GM19463 (cell line): Measurements from ENCODE around the gene GARRE1.
"Not testable (repeated sequence)": the region's sequence is repeated elsewhere in the genome, so short reads cannot be mapped to it uniquely, and the experiment has no call there.

Source experiments
- ATAC-seq: cut with Tn5 transposase; IDR thresholded peaks from one replicate; pipeline ENCODE4 v1.9.1; 2021; ENCODE audit warnings: mild to moderate bottlenecking, moderate library complexity; ENCODE audit not compliant: unreplicated experiment

GARRE1 gene

GRCh38 chr19:34229721-34230120, 24.6 kb upstream of the GARRE1 start:
- ATAC-seq, result no peak

GRCh38 chr19:34230820-34231219, 23.5 kb upstream of the GARRE1 start:
- no peak for ATAC-seq

GRCh38 chr19:34231439-34231838, 22.9 kb upstream of the GARRE1 start:
- ATAC-seq, result no peak

- peak; percentile 63 for ATAC-seq
Measured at GRCh38 chr19:34232566-34233481, 21.5 kb upstream of the GARRE1 start.

- ATAC-seq, result no peak
Measured at GRCh38 chr19:34235425-34235940, 18.9 kb upstream of the GARRE1 start.

- no peak for ATAC-seq
Measured at GRCh38 chr19:34236035-34236987, 18.0 kb upstream of the GARRE1 start.

- ATAC-seq, result no peak
Measured at GRCh38 chr19:34237283-34237682, 17.1 kb upstream of the GARRE1 start.

- ATAC-seq, result no peak
Measured at GRCh38 chr19:34237939-34238338, 16.4 kb upstream of the GARRE1 start.

- no peak for ATAC-seq
Measured at GRCh38 chr19:34241513-34242337, 12.6 kb upstream of the GARRE1 start.

- not testable (repeated sequence) for ATAC-seq
Measured at GRCh38 chr19:34243138-34243875, 11.0 kb upstream of the GARRE1 start.

- no peak for ATAC-seq
Measured at GRCh38 chr19:34243876-34244578, 10.3 kb upstream of the GARRE1 start.

- ATAC-seq, result no peak
Measured at GRCh38 chr19:34244611-34245299, 9.6 kb upstream of the GARRE1 start.

- ATAC-seq, result no peak
Measured at GRCh38 chr19:34246340-34246739, 8.0 kb upstream of the GARRE1 start.

GRCh38 chr19:34248941-34249340, 5.4 kb upstream of the GARRE1 start:
- ATAC-seq, result no peak

- not testable (repeated sequence) for ATAC-seq
Measured at GRCh38 chr19:34253167-34253566, 1.2 kb upstream of the GARRE1 start.

- not testable (repeated sequence) for ATAC-seq
Measured at GRCh38 chr19:34253681-34254045, 691 bp upstream of the GARRE1 start.

- peak; percentile 50 for ATAC-seq
Measured at GRCh38 chr19:34254698-34255432, 511 bp downstream of the GARRE1 start.

GRCh38 chr19:34255546-34255945, 1.2 kb downstream of the GARRE1 start:
- no peak for ATAC-seq
